DND-41 (cell line): ENCODE data around the gene FRS2.

Experiments
- CTCF ChIP-seq: IDR thresholded peaks from 2 replicates; pipeline ENCODE4 v1.5.1; 2012; ENCODE audit warnings: borderline replicate concordance, low read length, moderate library complexity, mild to moderate bottlenecking; ENCODE audit not compliant: poor library complexity, severe bottlenecking; ENCODE audit errors: extremely low read depth
- EZH2 ChIP-seq: IDR thresholded peaks from 3 replicates; pipeline ENCODE4 v1.6.1; 2012; ENCODE audit warnings: borderline replicate concordance, low read depth, mild to moderate bottlenecking, moderate library complexity, low read length, inconsistent platforms; ENCODE audit not compliant: severe bottlenecking

DNA sequence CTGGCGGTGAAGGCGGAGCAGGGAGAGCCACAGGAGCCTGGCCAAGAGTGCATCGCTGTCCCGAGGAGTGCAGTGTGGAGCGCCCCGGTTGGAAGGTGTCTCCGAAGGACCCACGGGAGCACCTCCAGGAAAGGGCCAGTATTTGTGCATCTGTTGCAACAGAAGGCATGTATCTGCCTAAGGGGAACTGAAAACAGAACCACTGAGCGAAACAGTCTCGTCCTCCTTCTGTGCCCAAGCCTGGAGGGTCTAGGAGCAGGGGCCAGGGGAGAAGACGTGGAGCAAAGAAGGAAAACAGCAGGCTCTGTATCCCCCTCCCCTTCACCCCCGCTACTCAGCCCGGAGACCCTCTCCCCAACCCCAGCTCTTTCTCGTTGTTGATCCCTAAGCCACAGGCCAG lies 145.8 kb downstream of the FRS2 start:
- TF ChIP-seq CTCF = no peak
- no peak for TF ChIP-seq EZH2
